Putamen (tissue), 1 donor: Measurements from ENCODE around the gene UFC1.
A peak's percentile ranks its signal among the peaks of the same experiment; 100 is the strongest.
"Not testable (repeated sequence)": the region's sequence is repeated elsewhere in the genome, so short reads cannot be mapped to it uniquely, and the experiment has no call there.

Source experiments
- DNase-seq: peaks from one replicate; pipeline ENCODE4 v3.0.0-alpha.2; 2016; ENCODE audit warnings: low spot score

UFC1 gene

DNA sequence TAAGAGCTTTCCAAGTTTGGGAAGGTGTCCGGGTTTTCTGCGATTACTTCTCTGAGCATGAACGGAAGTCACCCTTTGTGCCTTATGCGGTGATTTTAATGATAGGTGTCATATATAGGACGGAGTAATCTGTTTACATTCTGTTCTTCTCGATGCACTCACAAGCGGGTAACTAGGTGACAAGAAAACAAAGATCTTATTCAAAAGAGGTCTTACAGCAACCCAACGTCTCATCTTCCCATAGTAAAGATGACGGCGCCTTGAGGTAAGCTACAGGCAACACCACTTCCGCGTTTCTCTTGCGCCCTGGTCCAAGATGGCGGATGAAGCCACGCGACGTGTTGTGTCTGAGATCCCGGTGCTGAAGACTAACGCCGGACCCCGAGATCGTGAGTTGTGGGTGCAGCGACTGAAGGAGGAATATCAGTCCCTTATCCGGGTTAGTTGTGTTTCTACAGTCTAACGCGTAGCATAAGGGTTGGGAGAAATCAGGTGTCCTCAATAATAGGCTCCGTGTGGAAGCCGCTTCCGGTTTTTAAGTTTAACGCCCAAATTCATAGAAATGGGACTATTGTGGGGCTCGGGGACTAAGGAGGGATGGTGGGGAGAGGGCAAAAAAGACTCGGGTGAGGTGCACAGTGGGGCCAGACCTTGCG is at the start of gene UFC1:
UFC1 (plus strand) TSS at position 297 of the 656 bp plus-strand sequence; CDS start at position 317, 20 bp downstream.
- peak; percentile 89 for DNase-seq

DNA sequence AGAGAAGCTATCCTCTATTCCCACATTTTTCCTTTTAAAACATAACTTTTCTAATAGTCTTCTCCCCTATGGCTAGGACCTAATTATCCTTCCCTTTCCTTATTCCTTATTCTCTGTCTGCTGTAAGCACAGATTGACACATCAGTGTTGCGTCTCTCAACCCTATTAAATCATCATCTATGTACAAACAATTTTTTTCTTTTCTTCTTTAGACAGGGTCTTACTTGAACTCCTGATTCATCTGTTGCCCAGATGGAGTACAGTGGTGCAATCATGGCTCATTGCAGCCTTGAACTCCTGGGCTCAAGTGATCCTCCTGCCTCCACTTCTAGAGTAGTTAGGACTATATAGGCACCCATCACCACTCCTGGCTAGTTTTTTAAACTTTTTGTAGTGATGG is 47.3 kb upstream of the UFC1 start:
- no peak for DNase-seq

DNA sequence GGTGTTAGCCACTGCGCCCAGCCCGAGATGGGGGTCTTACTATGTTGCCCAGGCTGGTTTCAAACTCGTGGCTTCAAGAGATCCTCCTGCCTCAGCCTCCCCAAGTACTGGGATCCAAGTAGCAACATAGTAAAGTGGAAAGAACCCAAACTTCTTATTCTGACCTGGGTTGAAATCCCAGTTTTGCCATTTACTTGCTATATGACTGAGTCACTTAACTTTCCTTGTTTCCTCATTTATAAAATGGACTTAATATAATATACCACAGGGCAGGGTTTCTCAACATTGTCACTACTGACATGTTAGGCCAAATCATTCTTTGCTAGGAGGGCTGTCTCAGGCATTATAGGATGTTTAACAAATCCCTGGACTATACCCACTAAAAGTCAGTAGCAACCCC is 42.7 kb upstream of the UFC1 start:
- no peak for DNase-seq

DNA sequence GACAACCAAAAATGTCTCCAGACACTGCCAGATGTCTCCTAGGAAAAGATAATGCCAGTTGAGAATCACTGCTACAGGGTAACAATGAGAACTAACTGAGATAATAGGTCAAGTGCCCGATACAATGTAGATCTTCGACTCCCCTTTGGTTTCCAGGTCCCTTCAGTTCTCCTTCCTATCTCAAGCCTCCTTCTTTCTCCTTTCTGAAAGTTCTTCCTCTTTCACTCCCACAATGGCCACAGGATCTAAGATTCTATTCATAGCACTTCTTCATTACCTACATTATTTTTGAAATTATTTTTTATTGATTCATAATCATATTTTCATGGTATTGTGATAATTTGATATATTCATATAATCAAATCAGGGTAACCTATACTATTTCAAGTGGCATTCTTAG is 42.3 kb upstream of the UFC1 start:
- DNase-seq: no peak

DNA sequence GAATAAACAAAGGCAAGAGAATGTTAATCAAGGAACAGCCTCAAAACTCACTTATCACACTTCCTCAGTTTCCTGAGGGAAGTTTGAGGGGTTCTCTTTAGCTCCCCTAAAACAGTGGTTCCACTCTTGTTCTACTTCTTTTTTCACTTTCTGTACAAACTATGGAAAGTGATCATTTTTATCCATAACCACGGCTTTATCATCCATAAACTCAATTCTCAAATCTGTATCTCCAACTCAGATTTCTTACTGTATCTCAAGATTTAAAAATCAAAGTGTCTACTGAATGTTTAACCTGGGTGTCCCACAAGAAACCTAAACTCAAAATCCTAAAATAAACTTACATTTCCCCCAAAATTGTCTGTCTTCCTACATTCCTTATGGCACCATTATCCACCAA is 39.9 kb upstream of the UFC1 start:
- DNase-seq: no peak

DNA sequence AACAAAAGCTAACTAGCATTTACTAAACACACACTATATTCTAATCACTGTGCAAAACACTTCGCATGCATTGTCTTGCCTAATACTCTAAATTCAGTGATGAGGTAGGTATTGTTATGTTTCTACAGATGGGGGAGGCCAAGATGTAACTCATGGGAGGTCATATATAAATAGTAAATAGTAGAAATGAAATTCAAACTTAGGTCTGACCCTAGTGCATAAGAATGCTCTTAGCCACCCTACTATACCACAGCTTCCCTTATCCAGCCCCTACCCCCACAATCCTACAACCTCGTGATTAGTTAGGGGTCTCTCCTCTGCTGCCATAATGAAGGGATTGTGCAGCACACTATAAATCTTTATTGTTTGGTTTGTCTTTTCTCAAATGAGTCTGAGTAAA is 39.2 kb upstream of the UFC1 start:
- DNase-seq: no peak

DNA sequence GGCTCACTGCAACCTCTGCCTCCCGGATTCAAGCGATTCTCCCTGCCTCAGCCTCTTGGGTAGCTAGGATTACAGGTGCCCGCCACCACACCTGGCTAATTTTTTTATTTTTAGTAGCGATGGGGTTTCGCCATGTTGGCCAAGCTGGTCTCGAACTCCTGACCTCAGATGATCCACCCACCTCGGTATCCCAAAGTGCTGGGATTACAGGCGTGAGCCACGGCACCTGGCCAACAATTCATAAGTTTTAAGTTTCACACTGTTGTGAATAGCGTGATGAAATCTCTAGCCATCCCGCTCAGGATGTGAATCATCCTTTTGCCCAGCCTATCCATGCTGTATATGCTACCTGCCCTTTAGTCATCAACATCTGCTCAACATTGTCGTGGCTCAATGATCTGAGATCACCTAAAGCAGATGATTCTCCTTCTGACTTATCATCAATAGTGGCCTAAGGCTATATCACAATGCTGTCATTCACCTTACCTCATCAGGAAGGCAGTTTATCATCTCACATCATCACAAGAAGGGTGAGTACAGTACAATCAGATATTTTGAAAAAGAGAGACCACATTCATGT is 38.6 kb upstream of the UFC1 start:
- DNase-seq: no peak

DNA sequence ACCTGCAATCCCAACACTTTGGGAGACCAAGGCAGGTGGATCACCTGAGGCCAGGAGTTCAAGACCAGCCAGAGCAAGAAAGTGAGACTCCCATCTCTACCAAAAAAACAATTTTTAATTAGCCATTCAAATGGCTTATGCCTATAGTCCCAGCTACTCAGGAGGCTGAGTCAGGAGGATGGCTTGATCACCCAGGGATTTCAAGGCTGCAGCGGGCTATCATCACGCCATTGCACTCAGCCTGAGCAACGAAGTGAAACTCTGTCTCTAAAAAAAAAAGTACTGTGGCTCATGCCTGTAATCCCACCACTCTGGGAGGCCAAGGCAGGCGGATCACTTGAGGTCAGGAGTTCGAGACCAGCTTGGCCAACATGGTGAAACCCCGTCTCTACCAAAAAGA is 37.8 kb upstream of the UFC1 start:
- DNase-seq: not testable (repeated sequence)

DNA sequence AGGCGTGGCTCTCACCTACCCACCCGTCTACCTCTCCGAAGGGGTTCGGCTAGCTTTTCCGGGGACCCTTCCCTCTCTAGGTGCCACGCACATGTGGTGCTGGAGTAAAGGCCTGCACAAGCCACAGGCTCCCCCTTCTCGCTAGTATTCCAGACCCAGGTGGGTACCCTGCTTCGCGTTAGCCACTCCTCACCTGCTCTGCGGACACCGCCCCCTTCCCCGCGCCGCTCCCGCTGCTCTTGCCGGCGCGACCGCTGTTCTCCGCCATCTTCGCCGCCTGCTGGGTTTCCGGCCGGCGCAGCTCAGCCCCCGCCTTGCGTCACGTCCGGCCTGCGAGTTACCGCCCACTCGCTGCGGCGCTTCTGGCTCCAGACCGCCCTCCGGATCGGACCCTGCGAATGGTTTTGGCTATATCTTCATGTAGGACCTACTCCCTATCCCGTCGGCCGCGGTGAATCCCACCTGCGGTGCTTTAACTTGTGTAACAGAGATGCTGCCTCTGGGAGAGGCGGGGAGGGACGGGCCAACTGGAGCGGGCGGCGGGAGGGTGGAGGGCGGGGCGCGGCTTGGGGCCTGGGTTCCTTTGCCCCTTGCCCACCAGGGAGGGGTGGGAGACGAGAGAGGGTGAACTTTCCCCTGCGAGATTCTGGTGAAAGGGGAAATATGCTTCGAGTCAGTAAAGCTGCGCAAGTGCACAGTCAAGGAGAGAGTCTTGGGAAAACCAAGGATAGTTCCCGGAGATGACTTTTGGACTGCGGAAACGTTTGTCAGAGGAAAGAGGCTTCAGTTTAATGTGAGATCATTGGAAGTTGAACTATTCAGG is 35.8 kb upstream of the UFC1 start, which contains the start of the genes NIT1 and PFDN2:
NIT1 (plus strand) TSS at position 347 of the 823 bp plus-strand sequence; CDS start at position 419, 72 bp downstream.
PFDN2 (minus strand) TSS at position 279 of the 823 bp plus-strand sequence; CDS start at position 268, 11 bp downstream.
- DNase-seq: peak; percentile 86

DNA sequence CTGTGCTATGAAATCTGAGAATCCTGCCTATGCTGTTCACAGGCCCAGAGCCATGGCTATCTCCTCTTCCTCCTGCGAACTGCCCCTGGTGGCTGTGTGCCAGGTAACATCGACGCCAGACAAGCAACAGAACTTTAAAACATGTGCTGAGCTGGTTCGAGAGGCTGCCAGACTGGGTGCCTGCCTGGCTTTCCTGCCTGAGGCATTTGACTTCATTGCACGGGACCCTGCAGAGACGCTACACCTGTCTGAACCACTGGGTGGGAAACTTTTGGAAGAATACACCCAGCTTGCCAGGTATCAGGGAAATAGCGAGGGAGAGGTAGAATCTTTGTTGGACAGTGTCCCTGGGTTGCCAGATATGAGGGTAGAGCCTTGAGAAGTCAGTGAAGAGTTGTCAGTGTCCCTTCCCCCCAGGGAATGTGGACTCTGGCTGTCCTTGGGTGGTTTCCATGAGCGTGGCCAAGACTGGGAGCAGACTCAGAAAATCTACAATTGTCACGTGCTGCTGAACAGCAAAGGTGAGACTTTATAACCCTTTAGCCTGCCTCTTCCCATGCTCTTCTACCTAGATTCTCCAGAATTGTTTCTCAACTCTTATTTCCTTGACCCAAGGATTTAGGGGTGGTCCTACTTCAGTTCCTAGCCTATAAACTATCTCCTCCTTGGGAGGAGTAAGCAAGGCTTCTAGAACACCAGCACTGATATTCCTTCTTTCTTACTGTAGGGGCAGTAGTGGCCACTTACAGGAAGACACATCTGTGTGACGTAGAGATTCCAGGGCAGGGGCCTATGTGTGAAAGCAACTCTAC is 34.5 kb upstream of the UFC1 start:
- no peak for DNase-seq

DNA sequence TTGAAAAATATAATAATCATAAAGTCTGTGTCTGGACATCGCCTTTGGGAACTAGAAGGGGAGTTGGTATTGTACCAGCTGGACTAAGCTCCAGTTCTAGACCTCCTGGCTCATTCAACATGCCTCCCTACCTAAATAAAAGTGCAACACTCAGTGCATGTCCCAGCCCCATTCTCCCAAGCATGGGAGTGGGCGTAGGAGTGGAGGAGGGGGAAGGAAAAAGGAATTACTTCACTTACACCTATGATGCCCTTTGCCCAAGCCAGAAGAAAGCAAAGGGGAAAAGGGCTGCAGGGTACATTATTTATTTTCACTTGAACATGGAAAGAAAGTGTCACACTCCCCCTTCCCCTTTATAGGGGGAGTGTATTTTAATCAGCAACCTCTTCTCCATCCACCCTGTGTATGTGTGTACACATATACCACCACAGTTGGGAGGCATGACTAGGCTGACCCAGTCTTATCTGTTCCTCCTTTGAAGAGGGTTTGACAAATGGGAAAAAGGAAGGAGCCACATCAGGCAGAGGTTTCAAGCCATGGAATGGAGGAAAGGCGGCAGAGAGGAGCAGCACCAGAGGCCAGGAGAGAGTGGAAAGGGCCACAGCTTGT is 32.6 kb upstream of the UFC1 start:
- no peak for DNase-seq

DNA sequence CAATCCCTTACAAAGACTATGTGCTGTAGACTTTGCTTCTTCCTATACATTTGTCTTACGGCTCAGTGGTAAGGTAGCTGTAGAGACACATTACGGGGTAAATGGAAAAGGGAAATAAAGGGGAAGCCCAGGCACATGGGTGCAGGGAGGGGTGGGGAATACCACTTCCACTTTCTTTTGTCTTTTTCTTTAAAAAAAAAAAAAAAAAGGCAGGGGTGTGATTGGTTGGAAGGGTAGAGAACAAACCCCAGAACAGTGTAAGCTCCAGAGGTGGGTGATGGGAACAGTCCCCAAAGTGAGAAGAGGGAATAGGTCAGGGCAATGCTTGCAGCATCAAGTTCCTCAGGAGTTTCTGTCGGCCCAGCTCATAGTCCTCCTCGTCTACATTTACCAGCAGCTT is 31.9 kb upstream of the UFC1 start:
- no peak for DNase-seq

DNA sequence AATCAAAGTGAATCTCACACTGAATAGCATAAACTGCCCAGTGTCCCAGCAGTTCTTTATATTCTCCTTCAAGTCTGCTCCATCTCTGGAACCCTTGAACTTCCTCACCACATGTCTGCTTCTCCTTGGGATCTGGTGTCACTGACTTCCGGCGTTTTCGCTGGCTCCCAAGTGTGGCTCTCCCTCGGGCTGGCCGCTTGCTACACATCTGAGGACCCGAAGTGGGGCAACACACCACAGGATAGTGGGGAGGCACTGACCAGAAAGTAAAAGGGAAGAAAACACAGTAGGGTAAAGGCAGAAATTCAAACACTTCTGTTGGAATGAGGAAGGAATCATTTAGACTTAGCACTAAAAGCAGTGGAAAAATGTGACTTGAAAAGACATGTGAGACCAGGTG is 30.8 kb upstream of the UFC1 start:
- DNase-seq: no peak

DNA sequence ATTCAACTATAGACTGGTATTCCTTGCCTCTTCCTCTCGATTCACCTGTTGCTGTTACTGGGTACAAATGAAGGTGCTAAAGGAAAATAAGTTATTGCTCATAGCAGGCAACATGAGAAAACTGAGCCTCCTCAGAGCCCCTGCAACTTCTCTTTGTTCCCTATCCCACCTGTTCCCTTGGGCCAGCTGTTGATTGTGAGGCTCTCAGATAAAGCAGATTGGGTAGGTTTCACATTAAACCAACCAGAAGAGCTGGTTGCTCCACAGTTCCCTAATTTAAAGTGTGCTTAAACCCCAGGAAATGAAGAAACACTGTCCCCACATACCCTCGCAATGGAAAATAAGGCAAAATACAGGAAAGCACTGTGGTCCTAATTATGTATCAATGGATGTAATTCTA is 26.1 kb upstream of the UFC1 start:
- no peak for DNase-seq

DNA sequence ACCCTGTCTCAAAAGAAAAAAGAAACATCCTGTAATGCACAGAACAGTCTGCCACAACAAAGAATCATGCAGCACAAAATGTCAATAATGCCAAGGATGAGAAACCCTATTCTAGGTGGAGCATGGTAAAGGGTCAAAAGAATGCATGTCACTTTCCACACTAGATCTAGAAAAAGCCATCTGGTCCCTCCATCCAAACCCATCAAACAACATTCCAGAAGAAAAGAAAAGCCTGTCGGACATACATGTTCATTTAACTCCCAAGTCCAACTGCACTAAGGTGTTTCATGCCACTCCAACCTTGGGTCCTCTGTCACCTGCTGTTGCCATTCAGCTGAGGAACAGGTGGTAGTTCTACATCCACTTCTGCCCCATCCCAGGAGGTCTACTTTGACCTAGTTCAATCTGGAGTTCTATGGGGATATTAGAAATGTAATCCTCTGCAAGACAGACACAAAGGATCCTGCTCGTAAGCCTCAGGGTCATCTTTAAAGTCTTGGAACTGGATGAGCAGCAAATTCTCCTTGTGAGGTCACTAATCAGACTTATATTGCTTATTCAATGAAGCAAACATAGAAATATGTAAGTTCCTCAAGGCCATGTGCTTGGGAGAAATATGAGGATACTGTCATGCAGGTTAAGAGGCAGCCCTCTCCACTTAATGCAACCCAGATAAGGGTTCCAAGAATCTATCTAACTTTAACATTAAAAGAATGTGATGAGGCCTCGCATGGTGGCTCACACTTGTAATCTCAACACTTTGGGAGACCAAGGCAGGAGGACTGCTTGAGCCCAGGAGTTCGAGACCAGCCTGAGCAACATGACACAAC is 25.0 kb upstream of the UFC1 start:
- no peak for DNase-seq

DNA sequence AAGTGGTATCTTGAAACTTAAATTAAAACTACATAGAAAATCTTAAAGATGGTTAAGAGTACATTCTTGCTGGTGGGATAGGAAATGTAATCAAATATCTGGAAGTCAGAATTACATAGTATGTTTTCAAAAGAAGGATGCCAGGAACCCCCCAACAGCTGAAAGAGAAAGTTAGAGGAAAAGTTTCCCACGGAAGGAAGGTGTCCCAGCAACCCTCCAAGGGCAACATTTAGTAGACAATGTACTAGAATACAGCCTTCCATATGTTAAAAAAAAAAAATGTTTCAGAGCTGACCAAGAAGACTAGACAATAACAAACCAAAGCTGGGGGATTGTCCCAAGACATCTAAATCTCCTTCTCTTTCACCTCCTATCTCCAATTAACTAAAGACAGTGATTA is 23.5 kb upstream of the UFC1 start:
- no peak for DNase-seq

DNA sequence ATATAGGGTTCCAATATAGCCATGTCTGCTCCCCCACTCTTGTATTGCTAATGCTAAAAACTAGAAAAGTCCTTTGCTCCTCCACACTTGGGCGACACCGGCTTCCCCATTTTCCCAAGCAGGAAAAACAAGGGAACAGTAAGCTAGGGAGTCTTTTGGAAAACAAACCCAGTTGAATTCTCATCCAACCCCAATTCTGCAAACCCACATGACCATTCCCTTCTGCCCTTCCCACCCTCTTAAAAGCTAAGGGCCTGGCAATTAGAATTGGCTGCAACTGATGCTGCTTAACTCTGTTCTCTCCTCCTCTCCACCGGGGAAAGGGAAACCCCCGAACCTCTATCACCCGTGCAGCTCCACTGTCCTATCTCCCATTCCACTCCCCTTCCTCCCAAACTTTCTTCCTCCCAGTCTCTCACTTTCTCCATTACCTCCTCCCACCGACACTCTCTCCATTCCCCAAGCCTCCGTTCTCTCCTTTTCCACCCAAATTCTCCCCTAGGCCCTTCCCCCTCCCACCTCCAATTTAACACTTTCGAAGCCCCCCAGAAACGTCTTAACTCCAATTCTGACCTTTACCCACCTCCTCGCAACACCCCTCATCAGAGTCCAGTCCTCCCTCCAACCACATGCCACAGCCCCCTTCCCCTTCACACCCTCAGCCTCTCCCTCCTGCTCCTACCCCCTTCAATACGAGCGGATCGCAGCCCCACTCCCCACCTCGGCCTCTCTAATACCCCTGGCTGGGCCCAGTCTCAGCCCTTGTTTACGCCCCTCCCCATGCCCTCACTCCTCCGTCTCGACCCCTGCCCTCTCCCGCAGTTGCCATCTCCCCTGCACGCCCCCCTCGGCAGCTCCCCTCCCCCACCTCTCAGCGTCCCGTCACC is 22.0 kb upstream of the UFC1 start:
- no peak for DNase-seq

DNA sequence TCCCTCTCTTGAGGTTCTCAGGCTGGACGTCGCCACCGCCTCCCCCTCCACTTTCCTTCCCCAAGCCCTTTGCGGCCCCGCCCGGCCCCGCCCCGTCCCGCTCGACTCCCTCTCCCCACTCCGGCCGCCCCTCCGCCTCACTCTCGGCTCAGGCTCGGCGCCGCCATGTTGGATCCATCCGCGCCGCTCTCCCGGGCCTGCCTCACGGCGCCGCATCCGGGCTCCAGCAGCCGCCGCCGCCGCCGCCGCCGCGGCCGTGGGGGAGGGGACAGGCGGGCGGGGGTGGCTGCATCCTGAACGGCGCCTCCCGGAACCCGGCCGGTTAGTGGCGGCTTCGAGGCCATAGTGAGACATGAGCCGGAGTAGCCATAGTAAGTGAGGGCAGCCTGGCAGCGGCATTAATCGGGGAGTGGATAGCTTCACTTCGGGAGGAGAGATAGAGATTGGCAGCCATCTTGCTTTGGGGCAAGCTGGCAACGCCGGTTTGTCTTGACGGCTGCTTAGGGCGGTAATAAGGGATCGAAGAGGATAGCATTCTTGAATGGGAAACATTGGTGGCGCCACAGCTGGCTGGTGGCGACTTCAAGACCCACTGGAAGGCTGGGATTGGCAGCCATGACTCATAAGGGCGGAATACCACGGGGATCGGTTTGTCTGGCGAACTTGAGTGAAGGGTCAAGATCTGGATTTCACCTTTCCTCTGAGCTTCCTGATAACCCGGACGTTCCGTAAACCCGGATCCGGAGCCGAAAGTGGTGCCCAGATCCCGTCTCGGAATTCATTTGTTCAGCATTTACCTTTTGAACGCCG is 21.2 kb upstream of the UFC1 start, which contains the start of gene DEDD:
DEDD (minus strand) TSS at position 258 of the 810 bp plus-strand sequence. CDS start 8,205 bp downstream, outside the sequence.
- peak; percentile 98 for DNase-seq
